Measurements from ENCODE around the gene MIEN1. TPM values are rescaled to one million over a fixed set of nuclear protein-coding genes. Genes with fewer than 3 reads are reported as not detected.
A peak's percentile ranks its signal among the peaks of the same experiment; 100 is the strongest.

MIEN1 gene
- total and polyA plus RNA-seq, 2 of the 13 experiments (the other 11 are each of a cell fraction or from before 2014, with no cell fraction given) = 40.6 to 56.6 TPM

- TF ChIP-seq, protein P1, sequence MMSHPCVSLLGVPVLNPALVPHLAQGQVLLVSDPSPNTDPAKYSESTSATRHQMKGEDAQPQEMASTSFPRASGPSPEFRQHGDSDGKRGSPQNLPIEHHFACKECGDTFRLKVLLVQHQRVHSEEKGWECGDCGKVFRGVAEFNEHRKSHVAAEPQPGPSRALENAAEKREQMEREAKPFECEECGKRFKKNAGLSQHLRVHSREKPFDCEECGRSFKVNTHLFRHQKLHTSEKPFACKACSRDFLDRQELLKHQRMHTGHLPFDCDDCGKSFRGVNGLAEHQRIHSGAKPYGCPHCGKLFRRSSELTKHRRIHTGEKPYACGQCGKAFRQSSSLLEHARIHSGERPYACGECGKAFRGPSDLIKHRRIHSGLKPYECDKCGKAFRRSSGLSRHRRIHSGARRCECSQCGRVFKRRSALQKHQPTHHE (CRISPR knock-in tag; IDR thresholded peaks at IDR 0.05; ENCODE audit: borderline replicate concordance) = no peak; the same call in 1 of the 2 replicates
- TF ChIP-seq CREB3 (CRISPR knock-in tag; IDR thresholded peaks at IDR 0.05) (0 out of 2 replicates have a peak, but pooled peaks have one; percentile 46), ZNF761 (CRISPR knock-in tag; conservative IDR thresholded peaks at IDR 0.05) (no peak), SNAPC2 (CRISPR knock-in tag; IDR thresholded peaks at IDR 0.05) (peak; percentile 64; the same call in 1 of the 2 replicates), ZNF224 (CRISPR knock-in tag; IDR thresholded peaks at IDR 0.05) (no peak), RAD21 (CRISPR knock-in tag; IDR thresholded peaks at IDR 0.05) (no peak), SRSF4 (IDR thresholded peaks at IDR 0.05; ENCODE audit: low read depth, low read length, poor library complexity, severe bottlenecking) (no peak), ZNF331 (CRISPR knock-in tag; IDR thresholded peaks at IDR 0.05) (0 out of 2 replicates have a peak, but pooled peaks have one; percentile 6), RXRB (CRISPR knock-in tag; IDR thresholded peaks at IDR 0.05; ENCODE audit: borderline replicate concordance) (no peak), ZNF430 (CRISPR knock-in tag; IDR thresholded peaks at IDR 0.05) (peak; percentile 46; the same call in 1 of the 2 replicates), KLF6 (CRISPR knock-in tag; IDR thresholded peaks at IDR 0.05) (no peak), ZNF883 (CRISPR knock-in tag; IDR thresholded peaks at IDR 0.05; ENCODE audit: not compliant biosample characterization) (peak; percentile 6), NFATC3 (CRISPR knock-in tag; IDR thresholded peaks at IDR 0.05) (0 out of 2 replicates have a peak, but pooled peaks have one; percentile 12), ZBTB14 (CRISPR knock-in tag; IDR thresholded peaks at IDR 0.05) (no peak), ZMYM4 (CRISPR knock-in tag; IDR thresholded peaks at IDR 0.05) (no peak), ZBTB7A (CRISPR knock-in tag; IDR thresholded peaks at IDR 0.05) (no peak), TMF1 (CRISPR knock-in tag; IDR thresholded peaks at IDR 0.05; ENCODE audit: low read depth) (0 out of 2 replicates have a peak, but pooled peaks have one; percentile 0), RBM39 (IDR thresholded peaks at IDR 0.05; ENCODE audit: low read depth, low read length, poor library complexity, severe bottlenecking) (peak; percentile 21)
- TF ChIP-seq, protein P2, sequence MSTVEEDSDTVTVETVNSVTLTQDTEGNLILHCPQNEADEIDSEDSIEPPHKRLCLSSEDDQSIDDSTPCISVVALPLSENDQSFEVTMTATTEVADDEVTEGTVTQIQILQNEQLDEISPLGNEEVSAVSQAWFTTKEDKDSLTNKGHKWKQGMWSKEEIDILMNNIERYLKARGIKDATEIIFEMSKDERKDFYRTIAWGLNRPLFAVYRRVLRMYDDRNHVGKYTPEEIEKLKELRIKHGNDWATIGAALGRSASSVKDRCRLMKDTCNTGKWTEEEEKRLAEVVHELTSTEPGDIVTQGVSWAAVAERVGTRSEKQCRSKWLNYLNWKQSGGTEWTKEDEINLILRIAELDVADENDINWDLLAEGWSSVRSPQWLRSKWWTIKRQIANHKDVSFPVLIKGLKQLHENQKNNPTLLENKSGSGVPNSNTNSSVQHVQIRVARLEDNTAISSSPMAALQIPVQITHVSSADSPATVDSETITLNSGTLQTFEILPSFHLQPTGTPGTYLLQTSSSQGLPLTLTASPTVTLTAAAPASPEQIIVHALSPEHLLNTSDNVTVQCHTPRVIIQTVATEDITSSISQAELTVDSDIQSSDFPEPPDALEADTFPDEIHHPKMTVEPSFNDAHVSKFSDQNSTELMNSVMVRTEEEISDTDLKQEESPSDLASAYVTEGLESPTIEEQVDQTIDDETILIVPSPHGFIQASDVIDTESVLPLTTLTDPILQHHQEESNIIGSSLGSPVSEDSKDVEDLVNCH (CRISPR knock-in tag; IDR thresholded peaks at IDR 0.05) = no peak
- TF ChIP-seq, protein P3, sequence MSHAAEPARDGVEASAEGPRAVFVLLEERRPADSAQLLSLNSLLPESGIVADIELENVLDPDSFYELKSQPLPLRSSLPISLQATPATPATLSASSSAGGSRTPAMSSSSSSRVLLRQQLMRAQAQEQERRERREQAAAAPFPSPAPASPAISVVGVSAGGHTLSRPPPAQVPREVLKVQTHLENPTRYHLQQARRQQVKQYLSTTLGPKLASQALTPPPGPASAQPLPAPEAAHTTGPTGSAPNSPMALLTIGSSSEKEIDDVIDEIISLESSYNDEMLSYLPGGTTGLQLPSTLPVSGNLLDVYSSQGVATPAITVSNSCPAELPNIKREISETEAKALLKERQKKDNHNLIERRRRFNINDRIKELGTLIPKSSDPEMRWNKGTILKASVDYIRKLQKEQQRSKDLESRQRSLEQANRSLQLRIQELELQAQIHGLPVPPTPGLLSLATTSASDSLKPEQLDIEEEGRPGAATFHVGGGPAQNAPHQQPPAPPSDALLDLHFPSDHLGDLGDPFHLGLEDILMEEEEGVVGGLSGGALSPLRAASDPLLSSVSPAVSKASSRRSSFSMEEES (CRISPR knock-in tag; IDR thresholded peaks at IDR 0.05) = no peak
- TF ChIP-seq, protein P4, sequence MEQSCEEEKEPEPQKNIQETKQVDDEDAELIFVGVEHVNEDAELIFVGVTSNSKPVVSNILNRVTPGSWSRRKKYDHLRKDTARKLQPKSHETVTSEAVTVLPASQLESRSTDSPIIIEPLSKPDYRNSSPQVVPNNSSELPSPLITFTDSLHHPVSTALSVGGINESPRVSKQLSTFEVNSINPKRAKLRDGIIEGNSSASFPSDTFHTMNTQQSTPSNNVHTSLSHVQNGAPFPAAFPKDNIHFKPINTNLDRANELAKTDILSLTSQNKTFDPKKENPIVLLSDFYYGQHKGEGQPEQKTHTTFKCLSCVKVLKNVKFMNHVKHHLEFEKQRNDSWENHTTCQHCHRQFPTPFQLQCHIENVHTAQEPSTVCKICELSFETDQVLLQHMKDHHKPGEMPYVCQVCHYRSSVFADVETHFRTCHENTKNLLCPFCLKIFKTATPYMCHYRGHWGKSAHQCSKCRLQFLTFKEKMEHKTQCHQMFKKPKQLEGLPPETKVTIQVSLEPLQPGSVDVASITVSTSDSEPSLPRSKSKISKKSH (CRISPR knock-in tag; IDR thresholded peaks at IDR 0.05; ENCODE audit: borderline replicate concordance) = no peak
These were observed 9.6 kb upstream of the MIEN1 start (continued) for GRCh38 chr17:39739885-39740356.

All from HepG2 (cell line).